SKM-1 (cell line): ENCODE data around the gene RCOR2.

Source experiments
- DNase-seq: peaks from one replicate; lab custom pipeline; 2025; ENCODE audit not compliant: unreplicated experiment; lab: John Stamatoyannopoulos, UW

The RCOR2 gene

GRCh38 chr11:63923319-63923718 lies 6.4 kb upstream of the RCOR2 start:
- DNase-seq = no peak

- no peak for DNase-seq
Measured at GRCh38 chr11:63922673-63923192, 5.8 kb upstream of the RCOR2 start.

GRCh38 chr11:63920939-63921417 lies 4.0 kb upstream of the RCOR2 start:
- no peak for DNase-seq

GRCh38 chr11:63920126-63920938 lies 3.4 kb upstream of the RCOR2 start:
- no peak for DNase-seq

- DNase-seq = no peak
Measured at GRCh38 chr11:63919267-63920125, 2.5 kb upstream of the RCOR2 start.

- no peak for DNase-seq
Measured at GRCh38 chr11:63918507-63919191, 1.7 kb upstream of the RCOR2 start.

- DNase-seq = no peak
Measured at GRCh38 chr11:63917692-63918506, 935 bp upstream of the RCOR2 start.

- DNase-seq = no peak
Measured at GRCh38 chr11:63915961-63916836, 765 bp downstream of the RCOR2 start.

- DNase-seq = no peak
Measured at GRCh38 chr11:63914896-63915691, 1.9 kb downstream of the RCOR2 start.

GRCh38 chr11:63913866-63914830 lies 2.8 kb downstream of the RCOR2 start:
- DNase-seq = no peak

- no peak for DNase-seq
Measured at GRCh38 chr11:63912678-63913077, 4.3 kb downstream of the RCOR2 start.

- no peak for DNase-seq
Measured at GRCh38 chr11:63911876-63912275, 5.1 kb downstream of the RCOR2 start.

- DNase-seq = no peak
Measured at GRCh38 chr11:63911440-63911839, 5.5 kb downstream of the RCOR2 start.

GRCh38 chr11:63910675-63911074 lies 6.3 kb downstream of the RCOR2 start:
- DNase-seq = no peak

- no peak for DNase-seq
Measured at GRCh38 chr11:63909591-63910506, 7.1 kb downstream of the RCOR2 start.

- DNase-seq = no peak
Measured at GRCh38 chr11:63908631-63909401, 8.1 kb downstream of the RCOR2 start.
